ENCODE results near the gene RNF17.

- TF ChIP-seq, protein P1, sequence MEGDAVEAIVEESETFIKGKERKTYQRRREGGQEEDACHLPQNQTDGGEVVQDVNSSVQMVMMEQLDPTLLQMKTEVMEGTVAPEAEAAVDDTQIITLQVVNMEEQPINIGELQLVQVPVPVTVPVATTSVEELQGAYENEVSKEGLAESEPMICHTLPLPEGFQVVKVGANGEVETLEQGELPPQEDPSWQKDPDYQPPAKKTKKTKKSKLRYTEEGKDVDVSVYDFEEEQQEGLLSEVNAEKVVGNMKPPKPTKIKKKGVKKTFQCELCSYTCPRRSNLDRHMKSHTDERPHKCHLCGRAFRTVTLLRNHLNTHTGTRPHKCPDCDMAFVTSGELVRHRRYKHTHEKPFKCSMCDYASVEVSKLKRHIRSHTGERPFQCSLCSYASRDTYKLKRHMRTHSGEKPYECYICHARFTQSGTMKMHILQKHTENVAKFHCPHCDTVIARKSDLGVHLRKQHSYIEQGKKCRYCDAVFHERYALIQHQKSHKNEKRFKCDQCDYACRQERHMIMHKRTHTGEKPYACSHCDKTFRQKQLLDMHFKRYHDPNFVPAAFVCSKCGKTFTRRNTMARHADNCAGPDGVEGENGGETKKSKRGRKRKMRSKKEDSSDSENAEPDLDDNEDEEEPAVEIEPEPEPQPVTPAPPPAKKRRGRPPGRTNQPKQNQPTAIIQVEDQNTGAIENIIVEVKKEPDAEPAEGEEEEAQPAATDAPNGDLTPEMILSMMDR (IDR thresholded peaks at IDR 0.05), result no peak
- no peak for TF ChIP-seq POLR2AphosphoS5 (IDR thresholded peaks at IDR 0.05)
These were observed 39.3 kb upstream of the RNF17 start for GRCh38 chr13:24724714-24725113.
